Measurements from ENCODE around the gene PIGR. TPM values are rescaled to one million over a fixed set of nuclear protein-coding genes. Genes with fewer than 3 reads are reported as not detected.

PIGR gene
- total and polyA plus RNA-seq, 2 of the 4 experiments (the other 2 are of a cell fraction) = not detected

DNA sequence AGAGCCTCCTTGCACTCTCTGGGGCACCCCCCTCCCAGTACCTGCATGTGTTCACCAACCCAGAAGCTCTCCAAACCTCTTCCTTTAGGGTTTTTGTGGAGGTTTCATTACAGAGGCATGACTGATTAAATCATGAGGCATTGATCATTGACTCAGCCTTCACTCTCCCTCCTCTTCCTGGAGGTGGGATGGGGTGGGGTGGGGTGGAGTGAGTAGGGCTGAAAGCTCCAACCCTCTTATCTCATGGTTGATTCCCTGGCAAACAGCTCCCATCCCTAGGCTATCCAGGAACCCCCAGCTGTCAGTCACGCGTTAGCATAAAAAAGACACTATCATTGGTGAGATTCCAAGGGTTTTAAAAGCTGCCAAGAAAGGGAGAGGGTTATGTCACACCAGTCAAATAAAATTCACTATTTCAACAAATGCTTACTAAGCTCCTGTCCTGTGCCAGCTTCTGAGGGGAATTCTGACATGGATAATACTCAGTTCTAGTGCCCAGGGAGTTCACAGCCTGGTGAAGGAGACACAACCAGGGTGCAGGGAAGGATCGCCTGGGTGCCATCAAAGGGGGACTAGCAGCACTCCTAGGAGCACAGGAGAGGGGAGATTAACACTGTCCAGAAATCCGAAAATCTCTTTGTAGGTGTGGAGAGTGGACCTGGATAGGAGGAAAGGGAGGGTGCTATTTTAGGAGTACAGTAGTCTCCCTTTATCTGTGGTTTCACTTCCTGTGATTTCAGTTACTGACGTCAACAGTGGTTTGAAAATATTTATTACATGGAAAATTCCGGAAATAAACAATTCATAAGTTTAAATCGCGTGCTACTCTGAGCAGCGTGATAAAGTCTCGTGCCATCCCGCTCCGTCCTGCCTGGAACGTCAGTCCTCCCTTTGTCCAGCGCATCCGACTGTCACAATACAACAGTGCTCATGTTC lies 55.9 kb downstream of the PIGR start (continued):
- TF ChIP-seq CHD1 (IDR thresholded peaks at IDR 0.05; ENCODE audit: low read depth, low read length) (no peak), RAD21 (IDR thresholded peaks at IDR 0.05; ENCODE audit: low read length) (no peak), MXI1 (IDR thresholded peaks at IDR 0.05; ENCODE audit: borderline replicate concordance, low read depth, low read length) (no peak)

DNA sequence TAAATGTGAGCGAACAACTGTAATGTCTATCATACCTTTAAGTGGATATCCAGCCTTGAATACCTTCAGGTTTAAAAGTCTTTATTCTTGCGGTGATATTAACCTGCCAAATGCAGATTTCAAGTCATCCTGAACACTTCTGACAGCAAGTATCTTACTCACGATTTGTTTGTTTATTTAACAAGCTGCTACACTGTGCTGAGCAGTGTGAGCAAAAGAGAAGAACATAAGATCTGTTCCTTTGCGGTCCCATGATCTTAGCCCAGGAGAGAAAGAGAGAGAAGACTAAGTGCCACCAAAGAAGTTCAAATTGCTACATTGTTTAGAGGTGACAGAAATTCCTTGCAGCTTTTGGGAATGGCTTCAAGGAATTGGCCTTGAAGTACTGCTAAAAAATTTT lies 58.6 kb downstream of the PIGR start:
- no TSS peak for BruUV-seq (replicated peaks)
- H3K9ac ChIP-seq (ENCODE audit: low read depth, low read length) = no peak overlapping the region
- no peak overlapping the region; the same call in 1 of the 2 replicates for H3K14ac ChIP-seq (replicated peaks; ENCODE audit: low read depth, low read length)
- H2BK5ac ChIP-seq (ENCODE audit: low read depth, low read length, poor library complexity, severe bottlenecking) = peak overlapping the region; percentile 81
- no peak overlapping the region for H2AK9ac ChIP-seq (replicated peaks; ENCODE audit: low read depth, low read length, poor library complexity)
- no peak overlapping the region for H2BK15ac ChIP-seq (ENCODE audit: low read depth, low read length)
- ChIA-PET POLR2A (ENCODE audit: unreplicated experiment) (no interaction called here), CTCF (interaction anchor here (0.6 kb wide), 1 partner anchor 78 kb away, joined by 3 read pairs; no protein-coding TSS in a partner anchor)
- ATAC-seq (ENCODE audit: low read depth) = peak; percentile 24; the same call in 1 of the 2 replicates
- H3K4me2 ChIP-seq (ENCODE audit: low read depth, low read length) = peak overlapping the region; percentile 82; the same call in 1 of the 2 replicates
- no peak overlapping the region for H2AFZ ChIP-seq (replicated peaks; ENCODE audit: low read length, poor library complexity)
- peaks cover 25% of the 10 kb centered on the region for H3K4me1 ChIP-seq (ENCODE audit: control insufficient read depth, insufficient read depth, low read length)
- in situ Hi-C loops (cut with MboI; ENCODE audit: low sequenced_read_pairs) = no loop called here
- H2BK20ac ChIP-seq (ENCODE audit: low read depth, low read length) = peak overlapping the region; percentile 81
- 0 out of 2 replicates have a peak overlapping the region, but pooled peaks have one; percentile 13 for H3K23ac ChIP-seq (ENCODE audit: low read depth, low read length)
- no peak overlapping the region; the same call in 1 of the 2 replicates for H4K5ac ChIP-seq (ENCODE audit: low read depth, low read length)
- no peak for TF ChIP-seq RFX5 (IDR thresholded peaks at IDR 0.05; ENCODE audit: low read depth, low read length)
- no peak for TF ChIP-seq MAFK (IDR thresholded peaks at IDR 0.05; ENCODE audit: low read depth, low read length)
- TF ChIP-seq CEBPB (IDR thresholded peaks at IDR 0.05; ENCODE audit: low read depth, low read length) = no peak
- no peak for TF ChIP-seq SMC3 (IDR thresholded peaks at IDR 0.05; ENCODE audit: low read depth, low read length)
- TF ChIP-seq RAD21 (IDR thresholded peaks at IDR 0.05; ENCODE audit: low read length) = no peak
- TF ChIP-seq MAZ (IDR thresholded peaks at IDR 0.05; ENCODE audit: borderline replicate concordance, low read depth, low read length) = no peak
- peak; percentile 53; the same call in 1 of the 2 replicates for TF ChIP-seq BHLHE40 (IDR thresholded peaks at IDR 0.05; ENCODE audit: low read depth, low read length)
- no peak for TF ChIP-seq CHD1 (IDR thresholded peaks at IDR 0.05; ENCODE audit: low read depth, low read length)
- 0 out of 2 replicates have a peak, but pooled peaks have one; percentile 4 for TF ChIP-seq FOS (IDR thresholded peaks at IDR 0.05; ENCODE audit: low read depth, low read length)
- peaks cover 21% of the 10 kb centered on the region for H3K9me1 ChIP-seq (ENCODE audit: insufficient read depth, low read length)
- no peak overlapping the region for H3K56ac ChIP-seq (ENCODE audit: extremely low read depth, insufficient read depth, low read length)
- no peaks in the 10 kb centered on the region for H3K9me3 ChIP-seq (ENCODE audit: control insufficient read depth, insufficient read depth, low read length)
- no peaks in the 10 kb centered on the region for H3K27me3 ChIP-seq (ENCODE audit: control insufficient read depth, insufficient read depth, low read length)
- H4K8ac ChIP-seq (ENCODE audit: low read depth in 2 of 2, low read length in 2 of 2) = peak overlapping the region; percentile 10 to 67; a peak in 2 of 4 replicates
- peak overlapping the region; percentile 84; the same call in 1 of the 2 replicates for H2BK120ac ChIP-seq (ENCODE audit: low read depth, low read length)
- H3K27ac ChIP-seq (ENCODE audit: insufficient read depth, low read length) = no peak overlapping the region
- peak overlapping the region; percentile 69; the same call in 1 of the 2 replicates for H3K18ac ChIP-seq (ENCODE audit: low read depth, low read length)
- H3K4me3 ChIP-seq (ENCODE audit: insufficient read depth, low read depth, low read length) = no peak overlapping the region
- H3K79me1 ChIP-seq (ENCODE audit: low read depth in 1 of 2, low read length in 2 of 2) = no peaks in the 10 kb centered on the region
- H4K20me1 ChIP-seq (ENCODE audit: insufficient read depth, low read length) = no peaks in the 10 kb centered on the region
- no peak overlapping the region for H2AK5ac ChIP-seq (ENCODE audit: low read depth, low read length)
- DNase-seq = peak; percentile 64
- no peak overlapping the region for H3K4ac ChIP-seq (ENCODE audit: low read depth, low read length)
- 0 out of 2 replicates have a peak overlapping the region, but pooled peaks have one; percentile 68 for H4K91ac ChIP-seq (ENCODE audit: insufficient read depth, low read depth, low read length)
- intact Hi-C loops (cut with micrococcal nuclease) = no loop called here
- dilution Hi-C loops (cut with HindIII; ENCODE audit: low sequenced_read_pairs, unreplicated experiment) = no loop called here
- no peaks in the 10 kb centered on the region for H3K36me3 ChIP-seq (ENCODE audit: control insufficient read depth, insufficient read depth, low read length)
- no CpG with 5 or more reads among the region's 4 CpGs for WGBS, 2 experiments (ENCODE audit: extremely low coverage in 2 of 2, insufficient read length in 1 of 2)

All from IMR-90 (cell line).